ENCODE results near the gene CAV3.

- TF ChIP-seq EZH2 (IDR thresholded peaks at IDR 0.05; ENCODE audit: low read depth): no peak
- TF ChIP-seq CTCF (conservative IDR thresholded peaks at IDR 0.05): no peak
Observed at GRCh38 chr3:8734137-8734878, 706 bp downstream of the CAV3 start.
